OCI-LY3 (cell line): ENCODE results near the gene EEF2K.

Experiments used
- H2AFZ ChIP-seq: fragments of 200-600, 300-600 bp; shearing (Covaris generic); 2 replicates; pipeline ENCODE4 v1.6.0; 2014; ENCODE audit warnings: antibody characterized with exemption, low read depth, low read length
- H3K27ac ChIP-seq: fragments of 200-600, 300-600 bp; sonication (generic); 2 replicates; pipeline ENCODE4 v1.5.1; 2014; ENCODE audit warnings: mild to moderate bottlenecking, low read length, moderate library complexity, mixed read lengths
- H3K27me3 ChIP-seq: fragments of 200-600, 300-600 bp; sonication (generic); 2 replicates; pipeline ENCODE4 v1.6.1; 2014; ENCODE audit warnings: low read depth, low read length, mixed read lengths
- H3K36me3 ChIP-seq: fragments of 200-600, 300-600 bp; sonication (generic); replicated peaks from 2 replicates; pipeline ENCODE3; 2014; ENCODE audit warnings: low read depth, low read length, mixed read lengths
- H3K4me1 ChIP-seq: fragments of 300-600, 200-600 bp; sonication (generic); 2 replicates; pipeline ENCODE4 v1.6.1; 2014; ENCODE audit warnings: low read length, mixed read lengths
- H3K4me2 ChIP-seq: fragments of 200-600, 300-600 bp; sonication (generic); 2 replicates; pipeline ENCODE4 v1.6.1; 2014; ENCODE audit warnings: low read length, mixed read lengths
- H3K4me3 ChIP-seq: fragments of 300-600, 200-600 bp; sonication (generic); 2 replicates; pipeline ENCODE4 v1.5.1; 2014; ENCODE audit warnings: antibody characterized with exemption, mild to moderate bottlenecking, low read length, moderate library complexity
- H3K79me2 ChIP-seq: fragments of 300-600, 200-600 bp; shearing (Covaris generic); 2 replicates; pipeline ENCODE4 v1.6.1; 2014; ENCODE audit warnings: mild to moderate bottlenecking, low read length, mixed read lengths
- H3K9ac ChIP-seq: fragments of 300-600, 200-600 bp; shearing (Covaris generic); 2 replicates; pipeline ENCODE4 v1.6.0; 2014; ENCODE audit warnings: mild to moderate bottlenecking, low read length, moderate library complexity
- H3K9me3 ChIP-seq: fragments of 200-600, 300-600 bp; shearing (Covaris generic); 2 replicates; pipeline ENCODE4 v1.6.1; 2014; ENCODE audit warnings: low read length, mixed read lengths; ENCODE audit not compliant: insufficient read depth
- H4K20me1 ChIP-seq: fragments of 200-600, 300-600 bp; sonication (generic); 2 replicates; pipeline ENCODE4 v1.6.1; 2016; ENCODE audit warnings: low read length, mixed read lengths; ENCODE audit not compliant: insufficient read depth
- CTCF ChIP-seq: fragments of 200-600, 300-600 bp; sonication (generic); IDR thresholded peaks from 2 replicates; pipeline ENCODE4 v1.5.1; 2014; ENCODE audit warnings: antibody characterized with exemption, low read length, low read depth
- EZH2phosphoT487 ChIP-seq: fragments of 200-600 bp; shearing (Covaris generic); IDR thresholded peaks from 2 replicates; pipeline ENCODE4 v1.6.1; 2018; ENCODE audit warnings: antibody characterized with exemption, mixed run types, low read depth

The EEF2K gene

GRCh38 chr16:22255335-22255734 lies 49.3 kb downstream of the EEF2K start:
- no peak overlapping the region for H3K27ac ChIP-seq
- no peak overlapping the region for H3K4me3 ChIP-seq
- no peaks in the 10 kb centered on the region for H3K27me3 ChIP-seq
- peaks cover 72% of the 10 kb centered on the region for H3K36me3 ChIP-seq
- H3K4me1 ChIP-seq: no peaks in the 10 kb centered on the region
- H3K4me2 ChIP-seq: no peak overlapping the region
- H3K79me2 ChIP-seq: no peaks in the 10 kb centered on the region; the same call in 1 of the 2 replicates
- no peaks in the 10 kb centered on the region for H4K20me1 ChIP-seq
- no peaks in the 10 kb centered on the region for H3K9me3 ChIP-seq
- TF ChIP-seq CTCF (no peak), EZH2phosphoT487 (no peak)
- H2AFZ ChIP-seq: no peak overlapping the region
- no peak overlapping the region for H3K9ac ChIP-seq

- Histone ChIP-seq H3K79me2 (no peaks in the 10 kb centered on the region; the same call in 1 of the 2 replicates), H3K4me3 (no peak overlapping the region), H2AFZ (no peak overlapping the region), H3K4me2 (no peak overlapping the region), H3K4me1 (no peaks in the 10 kb centered on the region), H4K20me1 (no peaks in the 10 kb centered on the region), H3K27me3 (no peaks in the 10 kb centered on the region), H3K9me3 (no peaks in the 10 kb centered on the region), H3K36me3 (peaks cover 62% of the 10 kb centered on the region), H3K9ac (no peak overlapping the region), H3K27ac (no peak overlapping the region)
- TF ChIP-seq CTCF (no peak), EZH2phosphoT487 (no peak)
Observed at GRCh38 chr16:22257440-22257839, 51.4 kb downstream of the EEF2K start.

GRCh38 chr16:22260490-22260889 lies 54.4 kb downstream of the EEF2K start:
- H3K79me2 ChIP-seq: no peaks in the 10 kb centered on the region; the same call in 1 of the 2 replicates
- H3K4me2 ChIP-seq: no peak overlapping the region
- TF ChIP-seq EZH2phosphoT487 (no peak), CTCF (no peak)
- no peak overlapping the region for H3K9ac ChIP-seq
- no peaks in the 10 kb centered on the region for H3K27me3 ChIP-seq
- no peak overlapping the region for H3K27ac ChIP-seq
- H2AFZ ChIP-seq: no peak overlapping the region
- no peaks in the 10 kb centered on the region for H3K4me1 ChIP-seq
- no peak overlapping the region for H3K4me3 ChIP-seq
- no peaks in the 10 kb centered on the region for H3K9me3 ChIP-seq
- H3K36me3 ChIP-seq: peaks cover 56% of the 10 kb centered on the region
- no peaks in the 10 kb centered on the region for H4K20me1 ChIP-seq

- Histone ChIP-seq H3K4me2 (no peak overlapping the region), H3K4me3 (no peak overlapping the region), H3K36me3 (peaks cover 58% of the 10 kb centered on the region), H4K20me1 (no peaks in the 10 kb centered on the region), H3K27ac (no peak overlapping the region), H3K27me3 (no peaks in the 10 kb centered on the region), H2AFZ (no peak overlapping the region), H3K9me3 (no peaks in the 10 kb centered on the region), H3K79me2 (no peaks in the 10 kb centered on the region; the same call in 1 of the 2 replicates), H3K4me1 (no peaks in the 10 kb centered on the region), H3K9ac (no peak overlapping the region)
- TF ChIP-seq CTCF: no peak
- TF ChIP-seq EZH2phosphoT487: no peak
Observed at GRCh38 chr16:22262460-22262859, 56.4 kb downstream of the EEF2K start.
